ENCODE measurements around the gene PTPRU.

PTPRU gene

GRCh38 chr1:29372108-29372507 is 135.8 kb downstream of the PTPRU start:
- TF ChIP-seq TAF1 (IDR thresholded peaks at IDR 0.05; ENCODE audit: borderline replicate concordance, insufficient read depth, low read length) (no peak), POLR2AphosphoS5 (IDR thresholded peaks at IDR 0.05; ENCODE audit: low read depth, low read length) (no peak), FOXP2 (optimal IDR thresholded peaks at IDR 0.05; ENCODE audit: borderline replicate concordance, extremely low read depth, extremely low read length, insufficient read depth) (no peak), REST (IDR thresholded peaks at IDR 0.05; ENCODE audit: insufficient read depth in 1 of 2, low read depth in 2 of 2, low read length in 2 of 2) (no peak)
